HEK293 (cell line): ENCODE results near the gene TSTD2.

Experiments
- AEBP2 ChIP-seq: fragments of 450-650 bp; formaldehyde crosslinking; IDR thresholded peaks from 2 replicates; pipeline ENCODE4 v1.5.1; 2016; ENCODE audit warnings: missing biosample characterization, missing genetic modification characterization, borderline replicate concordance
- KLF10 ChIP-seq: fragments of 450-650 bp; IDR thresholded peaks from 2 replicates; pipeline ENCODE4 v1.5.1; 2018; ENCODE audit warnings: missing biosample characterization, mild to moderate bottlenecking, missing genetic modification characterization
- RBAK ChIP-seq: fragments of 450-650 bp; formaldehyde crosslinking; IDR thresholded peaks from 2 replicates; pipeline ENCODE4 v1.5.1; 2016; ENCODE audit warnings: missing biosample characterization, missing genetic modification characterization
- YY1 ChIP-seq: fragments of 450-650 bp; formaldehyde crosslinking; IDR thresholded peaks from 2 replicates; pipeline ENCODE4 v1.5.1; 2018; ENCODE audit warnings: missing biosample characterization, missing genetic modification characterization
- ZBTB1 ChIP-seq: fragments of 450-650 bp; formaldehyde crosslinking; IDR thresholded peaks from 2 replicates; pipeline ENCODE4 v1.5.1; 2016; ENCODE audit warnings: missing biosample characterization, missing genetic modification characterization
- ZBTB7A ChIP-seq: fragments of 450-650 bp; formaldehyde crosslinking; IDR thresholded peaks from 2 replicates; pipeline ENCODE4 v1.5.1; 2016; ENCODE audit warnings: low read depth, missing biosample characterization, missing genetic modification characterization
- ZNF121 ChIP-seq: fragments of 450-650 bp; formaldehyde crosslinking; IDR thresholded peaks from 2 replicates; pipeline ENCODE4 v1.5.1; 2016; ENCODE audit warnings: missing biosample characterization, missing genetic modification characterization
- ZNF2 ChIP-seq: fragments of 450-650 bp; formaldehyde crosslinking; IDR thresholded peaks from 2 replicates; pipeline ENCODE4 v1.5.1; 2016; ENCODE audit warnings: missing biosample characterization, missing genetic modification characterization
- ZNF354C ChIP-seq: fragments of 450-650 bp; formaldehyde crosslinking; IDR thresholded peaks from 2 replicates; pipeline ENCODE4 v1.5.1; 2016; ENCODE audit warnings: missing biosample characterization, missing genetic modification characterization, low read depth, borderline replicate concordance
- ZNF777 ChIP-seq: fragments of 450-650 bp; formaldehyde crosslinking; IDR thresholded peaks from 2 replicates; pipeline ENCODE4 v1.5.1; 2017; ENCODE audit warnings: missing biosample characterization, missing genetic modification characterization, borderline replicate concordance
- TF ChIP-seq, protein P1 (sequence below): fragments of 450-650 bp; formaldehyde crosslinking; IDR thresholded peaks from 2 replicates; pipeline ENCODE4 v1.5.1; 2016; ENCODE audit warnings: missing biosample characterization, missing genetic modification characterization
- TF ChIP-seq, protein P2 (sequence below): sonication (generic); formaldehyde crosslinking; IDR thresholded peaks from 2 replicates; pipeline ENCODE4 v1.8.1; 2022; ENCODE audit warnings: mild to moderate bottlenecking, moderate library complexity, missing genetic modification reagents
- TF ChIP-seq, protein P3 (sequence below): fragments of 450-650 bp; formaldehyde crosslinking; IDR thresholded peaks from 2 replicates; pipeline ENCODE4 v1.5.1; 2016; ENCODE audit warnings: missing biosample characterization, missing genetic modification characterization
- TF ChIP-seq, protein P4 (sequence below): fragments of 450-650 bp; formaldehyde crosslinking; IDR thresholded peaks from 2 replicates; pipeline ENCODE4 v1.5.1; 2016; ENCODE audit warnings: missing biosample characterization, missing genetic modification characterization

DNA sequence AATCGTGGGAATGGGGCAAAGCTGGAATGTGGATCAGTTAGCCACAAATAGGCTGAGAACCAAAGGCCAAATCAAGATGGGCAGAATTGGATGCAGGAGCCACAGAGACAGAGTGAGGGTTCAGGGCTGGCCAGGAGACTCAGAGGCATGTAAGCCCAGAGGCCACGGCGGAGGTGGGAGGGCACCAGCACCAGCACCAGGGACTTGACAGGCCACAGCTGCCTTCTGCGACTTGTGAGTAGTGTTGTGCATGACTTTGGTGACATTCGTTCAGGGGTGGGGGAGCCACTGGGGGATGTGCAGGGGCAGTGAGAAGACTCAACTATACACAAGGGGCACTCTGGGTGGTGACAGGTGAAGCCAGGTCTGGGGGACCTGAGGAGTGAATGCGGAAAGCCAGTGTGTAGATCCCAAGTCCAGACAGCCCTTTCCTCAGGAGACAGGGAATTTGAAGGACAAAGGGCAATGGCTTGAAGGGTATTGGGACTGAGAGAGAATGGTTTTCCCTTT, 78.5 kb downstream of the TSTD2 start:
- no peak for TF ChIP-seq KLF10
- TF ChIP-seq, protein P1, sequence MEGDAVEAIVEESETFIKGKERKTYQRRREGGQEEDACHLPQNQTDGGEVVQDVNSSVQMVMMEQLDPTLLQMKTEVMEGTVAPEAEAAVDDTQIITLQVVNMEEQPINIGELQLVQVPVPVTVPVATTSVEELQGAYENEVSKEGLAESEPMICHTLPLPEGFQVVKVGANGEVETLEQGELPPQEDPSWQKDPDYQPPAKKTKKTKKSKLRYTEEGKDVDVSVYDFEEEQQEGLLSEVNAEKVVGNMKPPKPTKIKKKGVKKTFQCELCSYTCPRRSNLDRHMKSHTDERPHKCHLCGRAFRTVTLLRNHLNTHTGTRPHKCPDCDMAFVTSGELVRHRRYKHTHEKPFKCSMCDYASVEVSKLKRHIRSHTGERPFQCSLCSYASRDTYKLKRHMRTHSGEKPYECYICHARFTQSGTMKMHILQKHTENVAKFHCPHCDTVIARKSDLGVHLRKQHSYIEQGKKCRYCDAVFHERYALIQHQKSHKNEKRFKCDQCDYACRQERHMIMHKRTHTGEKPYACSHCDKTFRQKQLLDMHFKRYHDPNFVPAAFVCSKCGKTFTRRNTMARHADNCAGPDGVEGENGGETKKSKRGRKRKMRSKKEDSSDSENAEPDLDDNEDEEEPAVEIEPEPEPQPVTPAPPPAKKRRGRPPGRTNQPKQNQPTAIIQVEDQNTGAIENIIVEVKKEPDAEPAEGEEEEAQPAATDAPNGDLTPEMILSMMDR: no peak
- TF ChIP-seq ZNF777: no peak
- no peak for TF ChIP-seq AEBP2
- no peak for TF ChIP-seq ZBTB1 (tag by site-specific recombination)
- no peak for TF ChIP-seq ZNF2 (tag by site-specific recombination)
- no peak for TF ChIP-seq ZNF121 (tag by site-specific recombination)
- no peak for TF ChIP-seq RBAK (tag by site-specific recombination)
- no peak for TF ChIP-seq ZBTB7A (tag by site-specific recombination)
- TF ChIP-seq, protein P2, sequence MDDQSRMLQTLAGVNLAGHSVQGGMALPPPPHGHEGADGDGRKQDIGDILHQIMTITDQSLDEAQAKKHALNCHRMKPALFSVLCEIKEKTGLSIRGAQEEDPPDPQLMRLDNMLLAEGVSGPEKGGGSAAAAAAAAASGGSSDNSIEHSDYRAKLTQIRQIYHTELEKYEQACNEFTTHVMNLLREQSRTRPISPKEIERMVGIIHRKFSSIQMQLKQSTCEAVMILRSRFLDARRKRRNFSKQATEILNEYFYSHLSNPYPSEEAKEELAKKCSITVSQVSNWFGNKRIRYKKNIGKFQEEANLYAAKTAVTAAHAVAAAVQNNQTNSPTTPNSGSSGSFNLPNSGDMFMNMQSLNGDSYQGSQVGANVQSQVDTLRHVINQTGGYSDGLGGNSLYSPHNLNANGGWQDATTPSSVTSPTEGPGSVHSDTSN (CRISPR knock-in tag): no peak
- TF ChIP-seq, protein P3, sequence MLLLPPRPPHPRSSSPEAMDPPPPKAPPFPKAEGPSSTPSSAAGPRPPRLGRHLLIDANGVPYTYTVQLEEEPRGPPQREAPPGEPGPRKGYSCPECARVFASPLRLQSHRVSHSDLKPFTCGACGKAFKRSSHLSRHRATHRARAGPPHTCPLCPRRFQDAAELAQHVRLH: no peak
- TF ChIP-seq ZNF354C (tag by site-specific recombination): no peak
- TF ChIP-seq, protein P4, sequence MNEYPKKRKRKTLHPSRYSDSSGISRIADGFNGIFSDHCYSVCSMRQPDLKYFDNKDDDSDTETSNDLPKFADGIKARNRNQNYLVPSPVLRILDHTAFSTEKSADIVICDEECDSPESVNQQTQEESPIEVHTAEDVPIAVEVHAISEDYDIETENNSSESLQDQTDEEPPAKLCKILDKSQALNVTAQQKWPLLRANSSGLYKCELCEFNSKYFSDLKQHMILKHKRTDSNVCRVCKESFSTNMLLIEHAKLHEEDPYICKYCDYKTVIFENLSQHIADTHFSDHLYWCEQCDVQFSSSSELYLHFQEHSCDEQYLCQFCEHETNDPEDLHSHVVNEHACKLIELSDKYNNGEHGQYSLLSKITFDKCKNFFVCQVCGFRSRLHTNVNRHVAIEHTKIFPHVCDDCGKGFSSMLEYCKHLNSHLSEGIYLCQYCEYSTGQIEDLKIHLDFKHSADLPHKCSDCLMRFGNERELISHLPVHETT (tag by site-specific recombination): no peak
- TF ChIP-seq YY1: no peak
